Measurements from ENCODE around the gene ARFGEF3. TPM values are rescaled to one million over a fixed set of nuclear protein-coding genes. Genes with fewer than 3 reads are reported as not detected.

The ARFGEF3 gene
- total and polyA plus RNA-seq, 4 donors: 4.7 to 28.1 (median 14.0) TPM

DNA sequence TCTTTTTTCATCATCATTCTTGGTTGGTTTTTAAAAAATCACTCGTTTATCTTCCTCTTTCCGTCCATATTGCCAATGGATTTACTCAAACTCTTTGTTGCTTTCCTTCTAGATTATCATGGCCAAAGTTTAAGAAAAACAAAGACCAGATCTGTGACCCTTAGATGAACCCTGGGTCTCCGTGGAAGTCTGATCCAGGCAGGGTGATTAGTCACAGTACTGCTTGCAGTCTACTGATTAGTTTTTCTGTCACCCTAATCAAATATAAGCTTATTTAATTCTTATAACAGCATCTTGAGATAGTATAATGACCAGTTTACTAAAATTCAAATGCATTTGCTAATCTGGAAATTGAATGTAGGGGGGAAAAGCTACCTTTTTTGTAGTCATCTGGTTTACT lies 210.0 kb downstream of the ARFGEF3 start:
- Histone ChIP-seq H3K27ac (ENCODE audit: low read depth in 1 of 2, low read length in 1 of 2) (no peak overlapping the region), H3K9me3 (ENCODE audit: control insufficient read depth in 4 of 4, insufficient read depth in 3 of 4, low read length in 3 of 4) (no peaks in the 10 kb centered on the region), H3K27me3 (ENCODE audit: control insufficient read depth in 3 of 3, insufficient read depth in 3 of 3, low read length in 2 of 3) (no peaks in the 10 kb centered on the region), H3K36me3 (ENCODE audit: control insufficient read depth in 4 of 4, insufficient read depth in 4 of 4, low read length in 4 of 4) (no peaks in the 10 kb centered on the region), H3K9ac (ENCODE audit: insufficient read depth in 1 of 2, low read length in 2 of 2) (no peak overlapping the region), H3K4me3 (no peak overlapping the region), H3K4me1 (ENCODE audit: control insufficient read depth in 5 of 5, insufficient read depth in 5 of 5, low read length in 5 of 5) (no peaks in the 10 kb centered on the region)
- 47 to 62% methylated on average over 3 of the region's 3 CpGs for WGBS, 2 donors
- TF ChIP-seq, protein P1, sequence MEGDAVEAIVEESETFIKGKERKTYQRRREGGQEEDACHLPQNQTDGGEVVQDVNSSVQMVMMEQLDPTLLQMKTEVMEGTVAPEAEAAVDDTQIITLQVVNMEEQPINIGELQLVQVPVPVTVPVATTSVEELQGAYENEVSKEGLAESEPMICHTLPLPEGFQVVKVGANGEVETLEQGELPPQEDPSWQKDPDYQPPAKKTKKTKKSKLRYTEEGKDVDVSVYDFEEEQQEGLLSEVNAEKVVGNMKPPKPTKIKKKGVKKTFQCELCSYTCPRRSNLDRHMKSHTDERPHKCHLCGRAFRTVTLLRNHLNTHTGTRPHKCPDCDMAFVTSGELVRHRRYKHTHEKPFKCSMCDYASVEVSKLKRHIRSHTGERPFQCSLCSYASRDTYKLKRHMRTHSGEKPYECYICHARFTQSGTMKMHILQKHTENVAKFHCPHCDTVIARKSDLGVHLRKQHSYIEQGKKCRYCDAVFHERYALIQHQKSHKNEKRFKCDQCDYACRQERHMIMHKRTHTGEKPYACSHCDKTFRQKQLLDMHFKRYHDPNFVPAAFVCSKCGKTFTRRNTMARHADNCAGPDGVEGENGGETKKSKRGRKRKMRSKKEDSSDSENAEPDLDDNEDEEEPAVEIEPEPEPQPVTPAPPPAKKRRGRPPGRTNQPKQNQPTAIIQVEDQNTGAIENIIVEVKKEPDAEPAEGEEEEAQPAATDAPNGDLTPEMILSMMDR (IDR thresholded peaks at IDR 0.05; ENCODE audit: control extremely low read depth, extremely low read depth): no peak
- DNase-seq (no peak), ATAC-seq (ENCODE audit: insufficient read depth, low FRiP score) (no peak)

DNA sequence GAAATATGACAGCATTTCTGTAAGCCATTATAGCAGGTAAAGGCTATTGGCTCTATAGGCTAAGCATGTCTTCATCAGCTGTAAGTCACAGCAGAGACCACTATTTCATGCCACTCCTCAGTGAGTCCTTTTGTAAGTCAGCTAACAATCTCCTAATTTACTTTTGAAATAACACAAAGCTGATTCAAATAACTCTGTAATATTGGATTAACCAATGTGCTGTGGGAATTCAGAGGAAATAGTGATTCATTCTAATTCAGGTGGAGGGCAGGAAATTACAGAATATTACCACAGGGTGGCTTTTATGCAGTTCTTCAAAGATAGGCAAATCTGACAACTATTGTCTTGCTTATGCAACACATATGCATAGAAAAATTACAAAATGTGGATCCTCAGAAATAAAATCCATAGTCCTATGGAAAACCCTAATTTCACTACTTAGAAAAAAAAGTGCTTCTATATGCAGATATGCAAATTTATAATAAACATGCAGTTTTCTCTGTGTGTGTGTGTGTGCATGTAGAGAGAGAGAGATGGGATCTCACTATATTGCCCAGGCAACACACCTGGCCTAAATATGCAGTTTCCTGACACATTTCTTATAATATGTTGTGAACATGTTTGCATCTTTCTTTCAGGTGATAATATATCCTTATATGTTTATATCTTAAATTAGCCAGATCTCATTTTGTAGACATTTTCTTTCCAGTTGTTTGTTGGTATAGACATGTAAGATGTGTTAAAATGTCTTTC lies 211.1 kb downstream of the ARFGEF3 start:
- no peak for DNase-seq
- H3K9ac ChIP-seq (ENCODE audit: insufficient read depth in 1 of 2, low read length in 2 of 2): no peak overlapping the region
- no peak overlapping the region for H3K4me3 ChIP-seq
- H3K27ac ChIP-seq (ENCODE audit: low read depth in 1 of 2, low read length in 1 of 2): no peak overlapping the region
- H3K27me3 ChIP-seq (ENCODE audit: control insufficient read depth in 3 of 3, insufficient read depth in 3 of 3, low read length in 2 of 3): no peaks in the 10 kb centered on the region
- TF ChIP-seq, protein P1 (IDR thresholded peaks at IDR 0.05; ENCODE audit: control extremely low read depth, extremely low read depth): no peak
- ATAC-seq (ENCODE audit: insufficient read depth, low FRiP score): no peak
- peaks cover 0 to 2% (median 0%) of the 10 kb centered on the region in 5 donors for H3K4me1 ChIP-seq (ENCODE audit: control insufficient read depth in 5 of 5, insufficient read depth in 5 of 5, low read length in 5 of 5)
- no peaks in the 10 kb centered on the region for H3K9me3 ChIP-seq (ENCODE audit: control insufficient read depth in 4 of 4, insufficient read depth in 3 of 4, low read length in 3 of 4)
- H3K36me3 ChIP-seq (ENCODE audit: control insufficient read depth in 4 of 4, insufficient read depth in 4 of 4, low read length in 4 of 4): no peaks in the 10 kb centered on the region

DNA sequence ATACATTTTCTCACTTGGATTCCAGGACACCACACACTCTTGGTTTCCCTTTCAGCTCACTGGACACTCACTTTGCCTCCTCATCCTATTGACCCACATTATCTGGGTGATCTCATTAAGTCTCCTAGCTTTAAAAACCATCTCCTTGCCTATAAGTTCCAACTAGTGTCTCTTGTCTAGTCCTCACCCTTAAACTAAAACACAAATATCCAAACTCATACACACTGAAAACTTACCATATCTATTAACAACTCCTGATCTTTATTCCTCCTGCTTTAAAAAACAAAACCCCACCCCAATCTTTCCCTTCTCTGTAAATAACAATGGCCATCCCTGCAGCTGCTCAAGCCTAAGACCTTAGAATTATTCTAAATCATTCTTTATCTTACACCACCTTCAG lies 212.5 kb downstream of the ARFGEF3 start:
- H3K9ac ChIP-seq (ENCODE audit: insufficient read depth in 1 of 2, low read length in 2 of 2): no peak overlapping the region
- TF ChIP-seq, protein P1 (IDR thresholded peaks at IDR 0.05; ENCODE audit: control extremely low read depth, extremely low read depth): no peak
- H3K4me1 ChIP-seq (ENCODE audit: control insufficient read depth in 5 of 5, insufficient read depth in 5 of 5, low read length in 5 of 5): peaks cover 0 to 2% (median 0%) of the 10 kb centered on the region in 5 donors
- H3K4me3 ChIP-seq: no peak overlapping the region
- ATAC-seq (ENCODE audit: insufficient read depth, low FRiP score): no peak
- H3K27ac ChIP-seq (ENCODE audit: low read depth in 1 of 2, low read length in 1 of 2): no peak overlapping the region
- H3K9me3 ChIP-seq (ENCODE audit: control insufficient read depth in 4 of 4, insufficient read depth in 3 of 4, low read length in 3 of 4): no peaks in the 10 kb centered on the region
- H3K36me3 ChIP-seq (ENCODE audit: control insufficient read depth in 4 of 4, insufficient read depth in 4 of 4, low read length in 4 of 4): no peaks in the 10 kb centered on the region
- DNase-seq: no peak
- no peaks in the 10 kb centered on the region for H3K27me3 ChIP-seq (ENCODE audit: control insufficient read depth in 3 of 3, insufficient read depth in 3 of 3, low read length in 2 of 3)

DNA sequence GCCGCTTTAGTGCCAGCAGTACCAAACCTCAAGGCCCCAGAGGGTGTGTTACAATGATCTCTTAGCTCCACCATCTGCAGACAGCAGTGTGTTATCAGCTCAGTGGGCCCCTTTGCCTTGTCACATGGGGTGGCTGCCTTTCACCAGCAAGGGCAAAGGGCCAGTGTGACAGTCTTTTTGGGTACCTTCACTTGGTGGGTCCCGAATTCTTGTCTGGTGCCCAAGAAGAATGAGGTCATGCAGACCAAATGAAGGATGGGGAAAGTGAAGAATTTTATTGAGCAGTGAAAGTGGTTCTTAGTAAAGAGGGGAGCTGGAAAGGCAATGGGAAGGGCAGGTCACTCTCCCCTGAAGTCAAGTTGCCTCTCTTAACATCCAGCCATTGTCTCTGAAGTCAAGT lies 213.1 kb downstream of the ARFGEF3 start:
- no peaks in the 10 kb centered on the region for H3K36me3 ChIP-seq (ENCODE audit: control insufficient read depth in 4 of 4, insufficient read depth in 4 of 4, low read length in 4 of 4)
- peaks cover 0 to 2% (median 0%) of the 10 kb centered on the region in 5 donors for H3K4me1 ChIP-seq (ENCODE audit: control insufficient read depth in 5 of 5, insufficient read depth in 5 of 5, low read length in 5 of 5)
- WGBS, 2 donors: 94 to 95% methylated on average over 2 of the region's 2 CpGs
- no peak overlapping the region for H3K27ac ChIP-seq (ENCODE audit: low read depth in 1 of 2, low read length in 1 of 2)
- no peaks in the 10 kb centered on the region for H3K9me3 ChIP-seq (ENCODE audit: control insufficient read depth in 4 of 4, insufficient read depth in 3 of 4, low read length in 3 of 4)
- no peaks in the 10 kb centered on the region for H3K27me3 ChIP-seq (ENCODE audit: control insufficient read depth in 3 of 3, insufficient read depth in 3 of 3, low read length in 2 of 3)
- DNase-seq: no peak
- H3K9ac ChIP-seq (ENCODE audit: insufficient read depth in 1 of 2, low read length in 2 of 2): no peak overlapping the region
- no peak overlapping the region for H3K4me3 ChIP-seq
- TF ChIP-seq, protein P1 (IDR thresholded peaks at IDR 0.05; ENCODE audit: control extremely low read depth, extremely low read depth): no peak
- ATAC-seq (ENCODE audit: insufficient read depth, low FRiP score): no peak

Data from lung (tissue), 12 donors.